HFFc6 (cell line): Measurements from ENCODE around the gene ATP2B2. TPM values are rescaled to one million over a fixed set of nuclear protein-coding genes. Genes with fewer than 3 reads are reported as not detected.

Source experiments
- DNase-seq: peaks from one replicate; pipeline ENCODE4 v3.0.0-alpha.2; 2018
- H3K27ac Mint-ChIP-seq: 2 replicates; pipeline ENCODE4 v1.8.0; 2020; ENCODE audit warnings: mild to moderate bottlenecking, mixed read lengths
- H3K27me3 Mint-ChIP-seq: 2 replicates; pipeline ENCODE4 v1.8.0; 2021; ENCODE audit warnings: mild to moderate bottlenecking, moderate library complexity, mixed read lengths; ENCODE audit not compliant: insufficient read depth
- H3K36me3 Mint-ChIP-seq: 2 replicates; pipeline ENCODE4 v1.8.0; 2021; ENCODE audit warnings: low read depth, mixed read lengths
- H3K4me1 Mint-ChIP-seq: 2 replicates; pipeline ENCODE4 v1.8.0; 2020; ENCODE audit warnings: low read depth, mixed read lengths
- H3K4me3 Mint-ChIP-seq: 2 replicates; pipeline ENCODE4 v1.8.0; 2020; ENCODE audit warnings: mild to moderate bottlenecking, moderate library complexity, mixed read lengths
- H3K9me3 Mint-ChIP-seq: 2 replicates; pipeline ENCODE4 v1.8.0; 2020; ENCODE audit warnings: mild to moderate bottlenecking, mixed read lengths
- CTCF ChIP-seq: fragments of 200-600 bp; sonication (generic); IDR thresholded peaks from 2 replicates; pipeline ENCODE4 v1.5.0; 2021; ENCODE audit warnings: antibody characterized with exemption, mild to moderate bottlenecking
- total RNA-seq, 6 experiments: library from RNA; stranded (reverse); fragmentation: NEBNext Ultra II Directional; extraction: Animal tissue kit (Norgen Biotek cat#: 25700); gene quantifications; 2 replicates in 1 of 6; 3 replicates in 5 of 6; pipeline ENCODE4 v1.2.3, GENCODE V29; 2021

ATP2B2 gene
- total RNA-seq, 6 experiments from 2014 or later = not detected

- TF ChIP-seq CTCF = no peak
- Mint-ChIP-seq H3K36me3 (no peaks in the 10 kb centered on the region), H3K9me3 (no peaks in the 10 kb centered on the region), H3K4me3 (no peak overlapping the region), H3K27me3 (peaks cover 31% of the 10 kb centered on the region), H3K4me1 (peaks cover 12% of the 10 kb centered on the region), H3K27ac (no peak overlapping the region)
- DNase-seq = no peak
Observed at GRCh38 chr3:10510743-10511432, 5.5 kb upstream of the ATP2B2 start.

GRCh38 chr3:10510086-10510742 lies 4.8 kb upstream of the ATP2B2 start:
- Mint-ChIP-seq H3K36me3 (no peaks in the 10 kb centered on the region), H3K9me3 (no peaks in the 10 kb centered on the region), H3K4me1 (peaks cover 12% of the 10 kb centered on the region), H3K4me3 (no peak overlapping the region), H3K27me3 (peaks cover 27% of the 10 kb centered on the region), H3K27ac (no peak overlapping the region)
- no peak for DNase-seq
- no peak for TF ChIP-seq CTCF

- TF ChIP-seq CTCF = no peak
- no peaks in the 10 kb centered on the region for H3K36me3 Mint-ChIP-seq
- H3K4me3 Mint-ChIP-seq = no peak overlapping the region
- DNase-seq = no peak
- H3K27me3 Mint-ChIP-seq = peaks cover 25% of the 10 kb centered on the region
- peaks cover 12% of the 10 kb centered on the region for H3K4me1 Mint-ChIP-seq
- H3K9me3 Mint-ChIP-seq = no peaks in the 10 kb centered on the region
- no peak overlapping the region for H3K27ac Mint-ChIP-seq
Observed at GRCh38 chr3:10509325-10509724, 3.9 kb upstream of the ATP2B2 start.

GRCh38 chr3:10508619-10509260 lies 3.4 kb upstream of the ATP2B2 start:
- no peak for DNase-seq
- H3K36me3 Mint-ChIP-seq = no peaks in the 10 kb centered on the region
- H3K4me3 Mint-ChIP-seq = no peak overlapping the region
- TF ChIP-seq CTCF = no peak
- H3K27ac Mint-ChIP-seq = no peak overlapping the region
- peaks cover 25% of the 10 kb centered on the region for H3K27me3 Mint-ChIP-seq
- H3K9me3 Mint-ChIP-seq = no peaks in the 10 kb centered on the region
- peaks cover 12% of the 10 kb centered on the region for H3K4me1 Mint-ChIP-seq

GRCh38 chr3:10508235-10508618 lies 2.8 kb upstream of the ATP2B2 start:
- H3K36me3 Mint-ChIP-seq = no peaks in the 10 kb centered on the region
- no peaks in the 10 kb centered on the region for H3K9me3 Mint-ChIP-seq
- no peak for DNase-seq
- peaks cover 12% of the 10 kb centered on the region for H3K4me1 Mint-ChIP-seq
- peaks cover 27% of the 10 kb centered on the region for H3K27me3 Mint-ChIP-seq
- TF ChIP-seq CTCF = no peak
- no peak overlapping the region for H3K27ac Mint-ChIP-seq
- H3K4me3 Mint-ChIP-seq = no peak overlapping the region
